Psoas muscle (tissue), 8 donors: Measurements from ENCODE around the gene NEU4. TPM values are rescaled to one million over a fixed set of nuclear protein-coding genes. Genes with fewer than 3 reads are reported as not detected.

Experiments
- ATAC-seq, 4 donors: fragments of 200-7000 bp; cut with Tn5 transposase; one replicate each; pipeline ENCODE4 v1.9.1; 2020; ENCODE audit warnings: moderate library complexity in 3 of 4, mild to moderate bottlenecking in 2 of 4
- DNase-seq, 2 donors: peaks; one replicate each; pipeline ENCODE4 v3.0.0-alpha.2; 2020
- H3K27ac ChIP-seq: fragments of 200-600 bp; one replicate; pipeline ENCODE4 v1.8.0; 2022
- H3K27me3 ChIP-seq, 3 donors: fragments of 200-600 bp in 1 of 3; one replicate each; pipeline versions ENCODE4 v1.6.1 to v1.8.0; 2013 to 2022; ENCODE audit warnings: low read length in 2 of 3, mild to moderate bottlenecking in 2 of 3, moderate library complexity in 1 of 3; ENCODE audit not compliant: insufficient read depth in 3 of 3
- H3K36me3 ChIP-seq, 2 donors: fragments of 200-600 bp in 1 of 2; one replicate each; pipeline versions ENCODE4 v1.6.1 to v1.8.0; 2013 to 2022; ENCODE audit warnings: low read depth in 1 of 2, mild to moderate bottlenecking in 1 of 2, moderate library complexity in 1 of 2; ENCODE audit not compliant: insufficient read depth in 1 of 2
- H3K4me1 ChIP-seq: fragments of 200-600 bp; one replicate; pipeline ENCODE4 v1.8.0; 2022
- H3K4me3 ChIP-seq: fragments of 200-600 bp; one replicate; pipeline ENCODE4 v1.8.0; 2022; ENCODE audit warnings: mild to moderate bottlenecking
- H3K9me3 ChIP-seq: fragments of 200-600 bp; one replicate; pipeline ENCODE4 v1.8.0; 2022
- CTCF ChIP-seq: fragments of 200-600 bp; IDR thresholded peaks from one replicate; pipeline ENCODE4 v1.8.0; 2022; ENCODE audit warnings: antibody characterized with exemption
- WGBS, 3 donors: extraction: QIAGEN DNeasy Blood & Tissue Kit; methylation state at CpG; one replicate each; pipeline versions ENCODE4 v1.1.6 to v1.1.7; 2013; 5-methylcytosine and 5-hydroxymethylcytosine counted together
- intact Hi-C, 2 donors: fragments of 100-400 bp; cut with DNase I; formaldehyde crosslinking; loops; one replicate each; pipeline versions ENCODE4 v1.11.0 to v1.14.2; 2022
- polyA plus RNA-seq, 3 donors: library from polyadenylated mRNA; stranded (reverse); fragments of 200-250 nt; gene quantifications; one replicate each; pipeline ENCODE4 v1.2.3, GENCODE V29; 2013
- total RNA-seq, 4 donors: library from RNA; stranded (reverse); fragmentation: NEBNext Ultra II Directional in 2 of 4; extraction: Animal tissue kit (Norgen Biotek cat#: 25700) in 2 of 4; gene quantifications; one replicate each; pipeline versions ENCODE4 v1.2.1 to v1.2.4, GENCODE V29; 2021 to 2023
- donor health status: healthy with polysubstance abuse.
- donor health status: DM: no; HTN: no; CAD: no; lungs with moderate emphysema.
- donor health status: Bipolar disorder and iron deficiency.
- donor health status: healthy.
- donor health status: DM: yes; HTN: yes; CAD: no.
- donor health status: DM: no; HTN: no; CAD: no.
- donor health status: DM: no; HTN: no; CAD: no.
- donor health status: DM: yes; HTN: yes; CAD: no.

Gene NEU4
- total and polyA plus RNA-seq, 7 donors = 0.44 to 54.6 (median 7.5) TPM

DNA sequence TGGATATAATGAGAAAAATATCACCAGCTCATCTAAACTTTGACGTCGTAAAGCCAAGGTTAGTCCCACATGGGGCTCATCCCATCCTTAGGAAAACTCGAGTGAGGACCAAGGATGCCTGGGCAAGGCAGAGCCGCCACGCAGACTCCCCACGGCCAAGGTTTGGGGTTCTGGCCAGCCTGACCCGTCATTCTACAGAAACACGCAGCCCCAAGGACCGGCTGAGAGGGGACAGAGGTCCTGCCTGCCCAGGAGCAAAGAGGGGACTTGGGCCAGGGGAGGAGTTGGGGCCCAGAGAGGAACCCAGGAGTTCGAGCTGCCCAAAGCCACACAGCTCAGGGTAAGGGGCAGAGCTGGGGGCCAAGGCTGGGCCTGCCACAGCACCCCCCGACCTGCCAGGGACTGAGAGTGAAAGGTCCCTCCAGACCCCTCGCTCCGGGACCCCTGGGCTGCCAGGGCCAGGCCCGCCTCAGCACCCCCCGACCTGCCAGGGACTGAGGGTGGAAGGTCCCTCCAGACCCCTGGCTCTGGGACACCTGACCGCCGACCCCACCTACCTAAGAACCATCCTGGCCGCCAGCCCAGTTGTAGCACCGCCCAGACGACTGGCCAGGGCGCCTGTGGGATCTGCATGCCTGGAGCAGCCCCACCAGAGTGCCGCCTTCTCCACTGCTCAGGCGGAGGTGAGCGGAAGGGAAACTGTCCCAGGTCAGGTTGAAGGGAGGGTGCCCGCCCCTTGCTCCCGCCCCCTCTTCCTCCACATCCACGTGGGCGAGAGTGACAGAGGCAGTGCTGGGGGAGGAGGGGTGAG lies 49.4 kb downstream of the NEU4 start, which contains the start of gene PDCD1:
PDCD1 (minus strand) TSS at position 689 of the 811 bp plus-strand sequence; CDS start at position 633, 56 bp downstream.
- H3K27ac ChIP-seq = peak within 1 kb of the TSS; percentile 70
- H3K36me3 ChIP-seq = no peaks in the 10 kb centered on the region
- intact Hi-C loops = no loop called here
- 71 to 79% (median 75%) methylated on average over 20 to 28 of the region's 28 CpGs for WGBS, 3 donors
- no peaks in the 10 kb centered on the region for H3K9me3 ChIP-seq
- peaks cover 14% of the 10 kb centered on the region for H3K4me1 ChIP-seq
- peaks cover 0 to 32% (median 1%) of the 10 kb centered on the region in 3 donors for H3K27me3 ChIP-seq
- TF ChIP-seq CTCF = no peak
- ATAC-seq (peak in 3 of 4 donors; percentile 1 to 11 (median 7)), DNase-seq (peak; percentile 29 to 54)
- H3K4me3 ChIP-seq = peak within 1 kb of the TSS; percentile 52

GRCh38 chr2:241859017-241859435 lies 50.0 kb downstream of the NEU4 start:
- Histone ChIP-seq H3K36me3 (no peaks in the 10 kb centered on the region), H3K27me3 (peaks cover 0 to 38% (median 4%) of the 10 kb centered on the region in 3 donors), H3K27ac (peak overlapping the region; percentile 70), H3K4me1 (peaks cover 14% of the 10 kb centered on the region), H3K9me3 (no peaks in the 10 kb centered on the region), H3K4me3 (no peak overlapping the region)
- WGBS, 3 donors = 31 to 42% (median 42%) methylated on average over 6 to 9 of the region's 9 CpGs
- intact Hi-C loops = no loop called here
- peak in 3 of 4 donors; percentile 2 to 9 (median 3) for ATAC-seq
- DNase-seq = no peak
- no peak for TF ChIP-seq CTCF

DNA sequence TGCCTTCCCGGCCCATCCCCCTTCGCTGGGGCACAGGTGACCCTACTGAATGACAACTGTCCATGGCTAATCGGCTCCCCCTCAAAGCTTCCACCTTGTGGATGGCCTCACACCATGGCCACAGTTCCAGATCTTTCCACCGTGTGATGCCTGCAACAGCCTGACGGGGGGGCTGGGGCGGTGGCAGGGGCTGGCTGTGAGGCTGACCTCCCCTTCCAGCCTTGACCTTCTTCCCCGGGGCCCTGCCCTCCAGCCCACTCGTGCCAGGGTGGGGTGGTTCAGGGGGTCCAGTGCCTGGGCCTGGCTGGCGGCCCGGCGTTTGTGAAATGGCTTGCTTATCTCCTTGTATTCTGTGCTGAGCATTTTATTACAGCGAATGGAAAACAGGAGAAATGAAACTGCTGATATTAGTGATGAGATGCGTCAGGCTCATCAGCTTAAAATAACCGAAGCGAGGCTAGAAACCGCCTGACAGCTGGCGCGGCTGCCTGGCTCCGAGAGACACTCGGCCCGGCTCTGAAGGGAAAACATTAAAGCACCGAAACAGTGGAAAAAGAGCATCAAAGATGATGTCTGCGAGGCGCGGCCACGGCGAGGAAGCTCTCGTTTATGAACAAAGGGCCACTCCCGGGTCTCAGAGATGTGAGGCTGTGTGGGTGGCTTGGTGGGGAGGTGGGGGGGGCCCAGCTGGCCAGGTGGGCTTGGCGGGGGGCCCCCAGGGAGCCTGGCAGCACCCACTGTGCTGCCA lies 50.6 kb downstream of the NEU4 start:
- Histone ChIP-seq H3K27me3 (peaks cover 0 to 44% (median 9%) of the 10 kb centered on the region in 3 donors), H3K27ac (peak overlapping the region; percentile 70), H3K9me3 (no peaks in the 10 kb centered on the region), H3K4me3 (peak overlapping the region; percentile 52), H3K36me3 (no peaks in the 10 kb centered on the region), H3K4me1 (peaks cover 14% of the 10 kb centered on the region)
- no peak for TF ChIP-seq CTCF
- DNase-seq (peak; percentile 58 to 74), ATAC-seq (peak; percentile 60 to 87 (median 80))
- WGBS, 3 donors = 17 to 24% (median 19%) methylated on average over 28 to 30 of the region's 30 CpGs
- intact Hi-C loops = no loop called here

GRCh38 chr2:241860184-241861078 lies 51.4 kb downstream of the NEU4 start:
- Histone ChIP-seq H3K27me3 (peaks cover 0 to 44% (median 15%) of the 10 kb centered on the region in 3 donors), H3K4me3 (peak overlapping the region; percentile 52), H3K36me3 (no peaks in the 10 kb centered on the region), H3K4me1 (peaks cover 14% of the 10 kb centered on the region), H3K9me3 (no peaks in the 10 kb centered on the region), H3K27ac (peak overlapping the region; percentile 70)
- TF ChIP-seq CTCF = no peak
- intact Hi-C loops = no loop called here
- DNase-seq (peak; percentile 16 to 57), ATAC-seq (peak; percentile 30 to 64 (median 56))
- 84 to 87% (median 85%) methylated on average over 9 to 10 of the region's 10 CpGs for WGBS, 3 donors
